Hippocampal formation (tissue), 2 donors: ENCODE measurements around the gene ATM.
"Not testable (repeated sequence)": the region's sequence is repeated elsewhere in the genome, so short reads cannot be mapped to it uniquely, and the experiment has no call there.

Experiments
- DNase-seq, 2 donors: peaks; one replicate each; lab custom pipeline; 2025; lab: John Stamatoyannopoulos, UW

Gene ATM

DNA sequence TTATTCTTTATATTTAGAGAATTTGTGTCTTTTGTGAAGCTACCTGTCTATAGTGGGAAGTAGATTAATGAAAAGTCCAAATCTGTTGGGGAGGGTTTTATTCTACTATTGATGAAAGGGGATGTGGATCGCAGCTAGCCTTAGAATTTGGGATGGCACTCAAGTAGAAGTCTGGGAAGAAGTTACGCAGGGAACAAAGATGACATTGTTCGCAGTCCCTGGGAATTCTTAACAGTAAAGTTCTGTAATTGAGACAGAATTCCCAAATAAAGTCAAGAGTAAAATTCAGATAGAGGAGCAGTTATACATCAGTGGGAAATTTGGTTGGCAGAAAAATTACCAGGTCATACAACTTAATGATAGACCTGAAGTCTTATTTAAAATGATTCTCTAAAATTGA, 64.1 kb downstream of the ATM start:
- no peak for DNase-seq

- DNase-seq: not testable (repeated sequence)
Observed at GRCh38 chr11:108289066-108289465, 66.2 kb downstream of the ATM start.

DNA sequence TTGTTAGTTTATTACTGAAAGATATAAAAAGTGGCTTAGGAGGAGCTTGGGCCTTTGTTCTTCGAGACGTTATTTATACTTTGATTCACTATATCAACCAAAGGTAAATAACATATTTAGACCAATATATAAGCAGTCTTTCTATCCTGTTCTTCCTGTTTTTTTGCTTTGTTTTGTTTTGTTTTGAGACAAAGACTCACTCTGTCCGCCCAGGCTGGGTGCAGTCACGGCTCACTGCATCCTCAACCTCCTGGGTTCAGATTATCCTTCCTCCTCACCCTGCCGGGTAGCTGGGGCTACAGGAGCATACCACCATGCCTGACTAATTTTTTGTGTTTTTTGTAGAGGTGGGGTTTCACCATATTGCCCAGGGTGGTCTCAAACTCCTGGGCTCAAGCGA, 66.8 kb downstream of the ATM start:
- no peak for DNase-seq

DNA sequence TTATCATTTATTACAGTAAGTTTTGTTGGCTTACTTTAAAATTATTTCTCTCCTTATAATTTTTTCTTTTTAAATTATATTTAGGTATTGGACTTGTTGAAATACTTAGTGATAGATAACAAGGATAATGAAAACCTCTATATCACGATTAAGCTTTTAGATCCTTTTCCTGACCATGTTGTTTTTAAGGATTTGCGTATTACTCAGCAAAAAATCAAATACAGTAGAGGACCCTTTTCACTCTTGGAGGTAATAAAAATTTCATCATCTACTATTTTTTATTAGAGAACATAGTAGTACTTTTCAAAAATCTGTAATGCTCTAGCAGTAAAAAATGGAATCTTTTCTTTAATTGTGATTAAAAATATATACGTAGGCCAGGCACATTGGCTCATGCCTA, 70.4 kb downstream of the ATM start:
- DNase-seq: no peak

GRCh38 chr11:108302121-108302785, 79.4 kb downstream of the ATM start:
- DNase-seq: no peak

GRCh38 chr11:108307751-108308150, 84.9 kb downstream of the ATM start:
- no peak for DNase-seq

- DNase-seq: no peak
Observed at GRCh38 chr11:108313444-108313843, 90.6 kb downstream of the ATM start.

DNA sequence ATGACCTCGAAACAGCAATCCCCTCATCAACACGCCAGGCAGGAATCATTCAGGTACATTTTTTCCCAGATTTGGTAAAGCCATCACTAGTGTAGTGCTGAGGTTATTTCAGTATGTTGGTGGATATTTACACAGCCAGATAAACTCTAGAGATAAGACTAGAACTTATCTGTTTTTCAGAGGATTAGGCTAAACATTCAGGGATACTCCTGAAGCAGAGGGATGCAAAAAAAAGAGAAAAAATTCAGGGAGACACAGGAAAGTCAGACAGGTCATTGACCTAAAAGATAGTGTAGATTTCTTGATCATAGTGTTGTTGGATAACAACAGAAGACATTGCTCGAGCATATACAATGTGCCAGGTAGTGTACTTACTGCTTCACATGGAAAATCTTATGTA, 93.2 kb downstream of the ATM start:
- DNase-seq: no peak

GRCh38 chr11:108319541-108320145, 96.8 kb downstream of the ATM start:
- no peak for DNase-seq

DNA sequence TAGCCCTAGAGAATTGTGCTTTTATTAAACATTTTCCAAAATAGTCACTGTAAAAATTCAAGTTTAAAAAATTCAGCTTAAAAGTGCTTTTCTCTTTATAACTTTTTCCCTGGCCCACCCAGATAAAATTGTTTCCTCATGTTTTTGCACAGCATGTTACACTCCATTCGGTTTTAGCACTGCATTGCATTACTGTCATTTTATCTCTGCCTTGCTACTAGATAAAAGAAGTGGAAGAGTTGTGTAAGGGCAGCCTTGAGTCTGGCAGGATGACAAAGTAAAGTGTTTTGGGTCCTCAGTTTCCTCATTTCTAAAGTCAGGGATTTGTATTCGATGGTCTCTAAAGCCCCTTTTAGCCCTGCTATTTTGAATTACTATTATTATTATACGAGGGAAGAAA, 99.8 kb downstream of the ATM start:
- no peak for DNase-seq

GRCh38 chr11:108324587-108324986, 101.7 kb downstream of the ATM start:
- no peak for DNase-seq

GRCh38 chr11:108333403-108333899, 110.6 kb downstream of the ATM start:
- DNase-seq: no peak

DNA sequence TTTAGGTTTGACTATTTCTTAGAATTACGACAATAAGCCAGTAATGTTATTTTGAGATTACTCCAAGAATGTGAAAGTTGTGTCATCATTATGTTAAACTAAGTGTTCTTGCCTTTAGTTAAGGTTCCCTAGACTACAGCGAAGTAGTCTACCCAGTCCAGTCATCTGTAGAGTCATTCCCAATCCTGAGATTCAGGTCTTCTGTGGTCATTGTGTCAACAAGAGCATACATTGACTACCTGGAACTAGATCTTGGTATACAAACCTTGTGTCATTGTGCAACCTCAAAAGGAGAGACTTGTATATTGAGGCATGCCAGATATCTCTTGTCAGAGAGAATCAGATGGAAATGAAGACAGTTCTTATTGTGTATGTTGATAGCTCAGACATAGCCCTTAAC, 115.9 kb downstream of the ATM start:
- DNase-seq: no peak

DNA sequence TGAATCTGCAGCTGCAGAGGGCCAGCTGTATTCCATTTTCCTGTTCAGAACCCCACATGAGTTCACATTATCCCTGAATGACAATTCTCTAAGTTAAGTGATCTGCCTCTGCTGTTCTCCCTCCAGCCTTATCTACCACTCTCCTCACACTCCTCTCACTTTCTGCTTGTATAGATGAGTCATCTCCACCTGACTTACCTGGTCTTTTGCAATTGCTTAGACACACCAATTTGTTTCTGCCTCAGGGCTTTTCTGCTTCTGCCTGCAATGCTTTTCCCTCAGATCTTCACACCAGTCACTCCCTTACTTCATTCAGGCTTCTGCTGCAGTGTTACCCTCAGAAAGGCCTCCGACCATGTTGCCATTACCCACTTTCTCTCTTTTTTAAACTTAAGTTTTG, 118.1 kb downstream of the ATM start:
- no peak for DNase-seq

DNA sequence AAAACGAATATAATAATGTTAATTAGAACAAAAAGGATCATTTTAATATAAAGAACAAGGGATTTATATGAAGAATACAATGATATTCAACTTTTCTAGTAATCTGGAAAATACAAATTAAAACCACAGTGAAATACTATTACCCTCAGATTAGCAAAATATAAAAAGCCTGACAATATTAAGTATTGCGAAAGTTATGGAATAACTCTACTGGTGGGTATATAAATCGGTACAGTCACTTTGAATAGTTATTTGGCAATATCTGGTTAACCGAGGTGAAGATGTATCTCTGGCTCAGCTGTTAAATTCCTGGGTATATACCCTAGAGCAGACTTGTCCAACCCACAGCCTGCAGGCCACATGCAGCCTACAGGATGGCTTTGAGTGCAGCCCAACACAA, 118.8 kb downstream of the ATM start:
- no peak for DNase-seq

GRCh38 chr11:108343714-108344113, 120.8 kb downstream of the ATM start:
- DNase-seq: no peak

DNA sequence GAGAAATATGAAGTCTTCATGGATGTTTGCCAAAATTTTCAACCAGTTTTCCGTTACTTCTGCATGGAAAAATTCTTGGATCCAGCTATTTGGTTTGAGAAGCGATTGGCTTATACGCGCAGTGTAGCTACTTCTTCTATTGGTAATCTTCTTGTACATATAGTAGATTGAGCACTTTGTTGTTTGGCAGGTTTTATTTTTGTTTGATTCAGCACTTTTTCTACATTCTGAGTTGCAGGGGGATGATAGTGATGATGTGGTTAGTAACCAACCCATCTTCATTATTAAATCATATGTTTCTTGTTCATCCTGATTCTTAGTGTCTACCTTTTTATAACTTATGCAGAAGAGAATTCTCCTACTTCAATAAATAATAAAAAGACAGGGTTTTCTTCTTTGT, 122.9 kb downstream of the ATM start:
- no peak for DNase-seq

DNA sequence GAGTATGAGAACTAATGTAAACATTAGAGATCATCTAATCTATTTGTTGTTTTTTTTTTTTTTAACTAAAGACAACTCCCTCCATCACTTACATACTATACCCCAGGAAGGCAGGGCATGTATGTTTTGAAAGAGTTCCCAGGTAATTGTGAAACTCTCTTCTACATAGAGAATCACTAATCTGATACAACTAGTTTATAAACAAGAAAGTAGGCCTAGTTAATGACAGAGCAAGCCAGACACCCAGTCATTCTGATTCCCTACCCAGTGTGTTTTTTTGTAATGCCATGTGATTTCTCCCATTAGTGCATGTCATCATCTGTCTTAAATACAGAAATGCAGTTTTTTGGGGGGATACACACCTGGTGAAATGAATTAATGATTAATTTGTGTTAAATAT, 123.6 kb downstream of the ATM start:
- no peak for DNase-seq

DNA sequence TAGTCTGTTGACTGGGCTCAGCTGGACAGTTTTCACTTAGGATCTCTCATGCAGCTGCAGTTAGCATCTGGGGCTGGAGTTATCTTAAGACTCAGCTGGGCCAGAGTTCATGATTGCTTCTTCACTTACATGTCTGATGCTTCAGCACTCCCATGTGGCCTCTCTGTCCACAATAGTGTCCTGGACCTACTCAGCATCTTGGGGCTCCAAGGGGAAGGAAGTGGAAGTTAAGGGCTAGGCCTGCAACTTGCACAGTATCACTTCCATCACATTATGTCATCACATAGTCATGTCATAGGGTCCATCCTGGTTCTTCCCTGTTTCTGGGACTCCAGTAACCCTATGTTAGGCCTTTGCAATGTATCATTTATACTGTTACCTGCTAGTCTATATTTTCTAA, 128.6 kb downstream of the ATM start:
- no peak for DNase-seq

DNA sequence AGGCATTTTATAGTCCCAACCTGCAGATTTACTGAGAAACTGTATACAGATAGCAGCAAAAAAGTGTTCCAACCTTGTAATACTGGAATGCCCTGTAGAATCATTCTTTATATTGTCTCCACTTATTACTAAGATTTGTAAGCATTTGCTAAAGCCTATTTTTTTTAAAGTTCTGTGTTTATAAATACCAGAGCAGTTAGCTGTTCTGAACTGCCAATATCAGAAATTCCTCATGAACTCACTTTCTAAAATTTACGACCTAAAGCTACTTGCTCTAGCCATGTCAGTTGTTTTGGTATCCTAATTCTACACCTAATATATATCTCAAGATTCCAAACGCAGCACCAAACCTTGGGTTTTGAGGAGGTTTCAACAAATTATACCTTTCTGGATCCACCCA, 141.3 kb downstream of the ATM start:
- no peak for DNase-seq

- peak in 1 of 2 donors; percentile 7 for DNase-seq
Observed at GRCh38 chr11:108368134-108368533, 145.3 kb downstream of the ATM start.

DNA sequence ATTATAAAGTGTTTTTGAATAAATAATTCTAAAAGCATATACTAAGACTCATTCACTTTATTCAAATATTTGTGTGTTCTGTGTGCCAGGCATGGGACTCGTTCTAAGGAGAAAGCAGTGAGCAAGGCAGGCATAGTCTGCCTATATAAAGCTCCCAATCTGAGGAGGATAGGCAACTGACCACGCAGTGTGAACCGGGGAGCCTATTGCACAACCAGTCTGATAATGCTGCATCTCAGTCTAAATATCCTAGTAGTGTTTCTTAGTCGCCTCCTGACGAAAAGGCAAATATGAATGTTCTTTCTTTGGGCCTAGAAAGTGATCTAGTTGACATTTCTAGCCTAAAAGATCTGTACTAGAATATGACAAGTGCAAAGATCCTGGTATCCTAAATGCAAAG, 146.2 kb downstream of the ATM start:
- DNase-seq: no peak

- DNase-seq: no peak
Observed at GRCh38 chr11:108370315-108370714, 147.4 kb downstream of the ATM start.

DNA sequence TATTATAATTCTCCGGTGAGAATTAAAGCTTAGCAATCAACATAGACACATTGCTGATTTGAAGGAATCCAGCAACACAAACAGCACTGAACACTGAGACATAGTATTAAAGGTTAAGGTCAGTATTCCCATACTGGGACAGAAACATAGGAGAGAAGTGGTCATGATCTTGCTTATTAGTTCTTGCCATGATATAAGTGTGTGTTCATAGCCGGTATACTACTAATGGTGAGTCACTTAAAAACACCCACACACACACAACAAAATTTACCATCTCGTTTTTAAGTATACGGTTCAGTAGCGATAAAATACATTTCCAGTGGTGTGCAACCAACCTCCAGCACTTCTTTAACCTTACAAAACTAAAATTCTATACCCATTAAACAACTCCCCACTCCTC, 148.1 kb downstream of the ATM start:
- no peak for DNase-seq
